ENCODE results near the gene ADCYAP1R1. TPM values are rescaled to one million over a fixed set of nuclear protein-coding genes. Genes with fewer than 3 reads are reported as not detected.

Gene ADCYAP1R1
- 10 to 100 TPM; 13.9 to 36.3 (median 24.2) TPM for total RNA-seq

GRCh38 chr7:31051598-31052486 is at the start of gene ADCYAP1R1:
Gene ADCYAP1R1 (plus strand): TSS chr7:31052308. CDS start chr7:31063265, 10,957 bp downstream.
- TF ChIP-seq, protein P1, sequence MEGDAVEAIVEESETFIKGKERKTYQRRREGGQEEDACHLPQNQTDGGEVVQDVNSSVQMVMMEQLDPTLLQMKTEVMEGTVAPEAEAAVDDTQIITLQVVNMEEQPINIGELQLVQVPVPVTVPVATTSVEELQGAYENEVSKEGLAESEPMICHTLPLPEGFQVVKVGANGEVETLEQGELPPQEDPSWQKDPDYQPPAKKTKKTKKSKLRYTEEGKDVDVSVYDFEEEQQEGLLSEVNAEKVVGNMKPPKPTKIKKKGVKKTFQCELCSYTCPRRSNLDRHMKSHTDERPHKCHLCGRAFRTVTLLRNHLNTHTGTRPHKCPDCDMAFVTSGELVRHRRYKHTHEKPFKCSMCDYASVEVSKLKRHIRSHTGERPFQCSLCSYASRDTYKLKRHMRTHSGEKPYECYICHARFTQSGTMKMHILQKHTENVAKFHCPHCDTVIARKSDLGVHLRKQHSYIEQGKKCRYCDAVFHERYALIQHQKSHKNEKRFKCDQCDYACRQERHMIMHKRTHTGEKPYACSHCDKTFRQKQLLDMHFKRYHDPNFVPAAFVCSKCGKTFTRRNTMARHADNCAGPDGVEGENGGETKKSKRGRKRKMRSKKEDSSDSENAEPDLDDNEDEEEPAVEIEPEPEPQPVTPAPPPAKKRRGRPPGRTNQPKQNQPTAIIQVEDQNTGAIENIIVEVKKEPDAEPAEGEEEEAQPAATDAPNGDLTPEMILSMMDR (IDR thresholded peaks at IDR 0.05), result peak in 2 of 4 experiments; percentile 4 to 17
- TF ChIP-seq POLR2AphosphoS5 (IDR thresholded peaks at IDR 0.05) (no peak), EP300 (IDR thresholded peaks at IDR 0.05) (no peak), POLR2A (IDR thresholded peaks at IDR 0.05) (peak; percentile 30 to 56)
- no peaks in the 10 kb centered on the region for H3K36me3 ChIP-seq
- H3K9me3 ChIP-seq, result no peaks in the 10 kb centered on the region
- H3K27me3 ChIP-seq, result peaks cover 57% of the 10 kb centered on the region
- WGBS, 2 donors (ENCODE audit: low coverage in 1 of 2), result 0 to 13% methylated on average over 3 to 5 of the region's 56 CpGs
- H3K4me3 ChIP-seq, result peak within 1 kb of the TSS; percentile 18 to 59
- peaks cover 0 to 34% (median 4%) of the 10 kb centered on the region in 3 donors for H3K4me1 ChIP-seq
- peak; percentile 84 for ATAC-seq
- H3K27ac ChIP-seq, result peak within 1 kb of the TSS in 3 of 4 donors; percentile 60 to 74 (median 73)

- TF ChIP-seq, protein P1 (IDR thresholded peaks at IDR 0.05), result no peak
Observed at GRCh38 chr7:31003097-31003496, 49.0 kb upstream of the ADCYAP1R1 start.

DNA sequence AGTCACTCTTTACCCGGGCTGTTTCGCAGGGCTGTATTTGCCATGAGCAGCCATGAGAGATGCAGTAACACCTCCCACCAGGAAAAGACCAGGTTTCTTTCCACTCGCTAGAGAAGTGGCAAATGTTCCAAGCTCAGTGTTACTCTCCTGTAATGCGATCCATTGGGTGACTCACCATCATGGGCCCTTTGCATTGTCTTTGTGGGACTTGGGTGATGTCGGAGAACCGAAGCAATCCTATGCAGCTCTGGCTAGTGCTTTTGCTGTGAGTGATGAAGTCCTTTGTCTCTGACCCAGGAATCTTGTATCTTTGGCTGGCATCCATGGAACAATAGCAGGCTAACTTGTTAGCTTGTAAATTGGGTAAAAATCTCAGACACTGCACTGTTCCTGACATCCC is 48.4 kb upstream of the ADCYAP1R1 start:
- TF ChIP-seq POLR2A (IDR thresholded peaks at IDR 0.05), result no peak
- no peak for TF ChIP-seq EP300 (IDR thresholded peaks at IDR 0.05)
- TF ChIP-seq, protein P1 (IDR thresholded peaks at IDR 0.05), result no peak
- no peak for TF ChIP-seq POLR2AphosphoS5 (IDR thresholded peaks at IDR 0.05)
- H3K27ac ChIP-seq, result no peak overlapping the region
- WGBS, 2 donors (ENCODE audit: low coverage in 1 of 2), result 83 to 100% methylated on average over 2 to 4 of the region's 6 CpGs
- peaks cover 12% of the 10 kb centered on the region for H3K27me3 ChIP-seq
- no peak for ATAC-seq
- no peaks in the 10 kb centered on the region for H3K4me1 ChIP-seq
- H3K36me3 ChIP-seq, result no peaks in the 10 kb centered on the region
- peaks cover 0 to 19% (median 0%) of the 10 kb centered on the region in 3 donors for H3K9me3 ChIP-seq
- no peak overlapping the region for H3K4me3 ChIP-seq

More at GRCh38 chr7:31003097-31003496, 49.0 kb upstream of the ADCYAP1R1 start:
- H3K27ac ChIP-seq, result no peak overlapping the region
- no peaks in the 10 kb centered on the region for H3K4me1 ChIP-seq
- H3K9me3 ChIP-seq, result peaks cover 0 to 19% (median 0%) of the 10 kb centered on the region in 3 donors
- no peaks in the 10 kb centered on the region for H3K36me3 ChIP-seq
- H3K27me3 ChIP-seq, result peaks cover 12% of the 10 kb centered on the region
- WGBS, 2 donors (ENCODE audit: low coverage in 1 of 2), result 96 to 100% methylated on average over 1 to 2 of the region's 2 CpGs
- H3K4me3 ChIP-seq, result no peak overlapping the region
- ATAC-seq, result no peak

DNA sequence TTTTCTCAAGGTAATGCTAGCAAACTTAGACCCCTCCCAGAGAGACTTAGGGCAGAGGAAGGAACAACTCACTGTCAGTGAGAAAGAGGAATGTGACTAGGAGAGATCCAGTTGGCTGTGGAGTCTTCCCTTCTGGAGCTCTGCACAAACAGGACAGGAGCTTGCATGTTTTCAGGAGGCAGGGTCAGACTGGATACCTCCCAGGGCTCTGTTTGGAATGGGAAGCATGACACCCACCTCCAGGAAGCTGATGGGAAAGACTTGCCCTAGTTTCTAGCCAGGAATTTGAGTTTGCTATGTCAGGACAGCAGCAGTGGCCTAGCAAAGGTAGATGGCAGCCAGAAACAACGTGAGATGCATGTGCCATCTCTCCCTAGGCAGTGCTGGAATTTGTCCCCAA is 47.7 kb upstream of the ADCYAP1R1 start:
- Histone ChIP-seq H3K4me3 (no peak overlapping the region), H3K27ac (no peak overlapping the region), H3K36me3 (no peaks in the 10 kb centered on the region), H3K4me1 (no peaks in the 10 kb centered on the region), H3K27me3 (peaks cover 12% of the 10 kb centered on the region), H3K9me3 (peaks cover 0 to 19% (median 0%) of the 10 kb centered on the region in 3 donors)
- TF ChIP-seq POLR2A (IDR thresholded peaks at IDR 0.05), result no peak
- TF ChIP-seq, protein P1 (IDR thresholded peaks at IDR 0.05), result no peak
- no peak for TF ChIP-seq EP300 (IDR thresholded peaks at IDR 0.05)
- TF ChIP-seq POLR2AphosphoS5 (IDR thresholded peaks at IDR 0.05), result no peak
- 100% methylated on average over 1 of the region's 1 CpG; no CpG with 5 or more reads in 1 of the 2 donors for WGBS, 2 donors (ENCODE audit: low coverage in 1 of 2)
- peak; percentile 21 for ATAC-seq

Data from gastroesophageal sphincter (tissue), 4 donors.